Heart left ventricle (tissue), 13 donors: ENCODE data around the gene KLHL35.

Source experiments
- POLR2A ChIP-seq, 2 donors: fragments of 450-650 bp; IDR thresholded peaks; one replicate each; pipeline ENCODE4 v1.6.1; 2017; ENCODE audit warnings: antibody characterized with exemption in 2 of 2, mild to moderate bottlenecking in 2 of 2, moderate library complexity in 2 of 2
- TF ChIP-seq, protein P1 (sequence below), 12 donors: fragments of 200-600 bp; sonication (generic) in 4 of 12; IDR thresholded peaks; one replicate each; pipeline versions ENCODE4 v1.5.0 to v1.8.0; 2018 to 2022; ENCODE audit warnings: antibody characterized with exemption in 12 of 12, mild to moderate bottlenecking in 5 of 12
- donor health status: ischemic (EF 13 %, LVEDD 7.1; RV severe dilation, severe dysfunction).
- donor health status: DM: no; HTN: yes; CAD: no.
- donor health status: DM: no; HTN: no; CAD: no.
- donor health status: ischemic (EF 25% LVEDD 6.9; RV normal size, moderate dysfunction).
- donor health status: ischemic (EF 25% LVEDD 5.7; RV mildly dilated, moderate dysfunction).
- donor health status: ischemic (EF 35%, LVEDD 5.7; RV mildly dilated, moderate dysfunction).
- donor health status: nonischemic (EF 11% LVEDD 7.7; RV severe dilation, severe dysfunction).
- donor health status: DM: yes; HTN: yes; CAD: no.
- donor health status: PGD.
- donor health status: ischemic (EF 29% LVEDD 5.4; RV normal size, mild dysfunction).
- donor health status: nonischemic (EF 23%, LVEDD 6.1; RV moderate dilation, normal function).

DNA sequence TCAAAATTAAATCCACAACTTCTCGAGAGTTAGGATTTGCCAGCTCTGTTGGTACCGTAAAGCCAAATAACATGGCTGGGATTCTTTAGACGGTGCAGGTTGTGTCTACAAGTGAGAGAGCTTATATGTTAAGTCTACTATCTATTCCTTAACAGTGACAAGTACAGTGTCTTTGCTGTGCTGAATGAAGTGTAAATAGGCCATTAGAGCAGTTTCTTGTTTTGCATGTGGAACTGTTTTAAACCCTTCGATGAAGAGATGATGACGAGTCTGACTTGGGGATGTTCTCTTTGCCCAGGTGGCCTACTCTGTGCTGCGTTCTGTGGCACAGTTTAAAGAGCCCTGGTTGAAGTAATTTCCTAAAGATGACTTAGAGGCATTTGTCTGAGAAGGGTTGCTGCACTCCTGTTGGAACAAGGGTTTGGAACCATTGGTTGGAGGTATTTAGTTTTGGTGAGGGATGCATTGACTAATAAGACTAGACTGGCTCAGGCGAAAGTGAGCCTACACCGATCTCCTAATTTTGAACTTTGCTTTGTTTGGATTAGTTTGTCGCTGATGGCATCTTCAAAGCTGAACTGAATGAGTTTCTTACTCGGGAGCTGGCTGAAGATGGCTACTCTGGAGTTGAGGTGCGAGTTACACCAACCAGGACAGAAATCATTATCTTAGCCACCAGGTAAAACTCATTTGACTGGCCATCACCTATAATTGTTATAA is 32.7 kb downstream of the KLHL35 start:
- TF ChIP-seq, protein P1, sequence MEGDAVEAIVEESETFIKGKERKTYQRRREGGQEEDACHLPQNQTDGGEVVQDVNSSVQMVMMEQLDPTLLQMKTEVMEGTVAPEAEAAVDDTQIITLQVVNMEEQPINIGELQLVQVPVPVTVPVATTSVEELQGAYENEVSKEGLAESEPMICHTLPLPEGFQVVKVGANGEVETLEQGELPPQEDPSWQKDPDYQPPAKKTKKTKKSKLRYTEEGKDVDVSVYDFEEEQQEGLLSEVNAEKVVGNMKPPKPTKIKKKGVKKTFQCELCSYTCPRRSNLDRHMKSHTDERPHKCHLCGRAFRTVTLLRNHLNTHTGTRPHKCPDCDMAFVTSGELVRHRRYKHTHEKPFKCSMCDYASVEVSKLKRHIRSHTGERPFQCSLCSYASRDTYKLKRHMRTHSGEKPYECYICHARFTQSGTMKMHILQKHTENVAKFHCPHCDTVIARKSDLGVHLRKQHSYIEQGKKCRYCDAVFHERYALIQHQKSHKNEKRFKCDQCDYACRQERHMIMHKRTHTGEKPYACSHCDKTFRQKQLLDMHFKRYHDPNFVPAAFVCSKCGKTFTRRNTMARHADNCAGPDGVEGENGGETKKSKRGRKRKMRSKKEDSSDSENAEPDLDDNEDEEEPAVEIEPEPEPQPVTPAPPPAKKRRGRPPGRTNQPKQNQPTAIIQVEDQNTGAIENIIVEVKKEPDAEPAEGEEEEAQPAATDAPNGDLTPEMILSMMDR (IDR thresholded peaks at IDR 0.05) = no peak
- no peak for TF ChIP-seq POLR2A (IDR thresholded peaks at IDR 0.05)
